Vagina (tissue), 2 donors: Measurements from ENCODE around the gene MAG. TPM values are rescaled to one million over a fixed set of nuclear protein-coding genes. Genes with fewer than 3 reads are reported as not detected.

ENCODE experiments used
- DNase-seq, 2 donors: peaks; one replicate each; pipeline ENCODE4 v3.0.0-alpha.2; 2017; ENCODE audit errors: extremely low spot score in 2 of 2
- H3K27ac ChIP-seq: fragments of 200-600 bp; sonication (generic); one replicate; pipeline ENCODE4 v1.5.1; 2019
- H3K27me3 ChIP-seq: fragments of 200-600 bp; sonication (generic); one replicate; pipeline ENCODE4 v1.5.1; 2019
- H3K36me3 ChIP-seq, 2 donors: fragments of 200-600 bp; sonication (generic); one replicate each; pipeline ENCODE4 v1.5.1; 2017 to 2019
- H3K4me1 ChIP-seq: fragments of 200-600 bp; sonication (generic); one replicate; pipeline ENCODE4 v1.5.1; 2019
- H3K4me3 ChIP-seq, 2 donors: fragments of 200-600 bp; sonication (generic); 1 replicate in 1 of 2; 2 replicates in 1 of 2; pipeline ENCODE4 v1.5.1; 2016 to 2019
- H3K9me3 ChIP-seq: fragments of 200-600 bp; sonication (generic); one replicate; pipeline ENCODE4 v1.5.1; 2019
- CTCF ChIP-seq, 3 experiments: fragments of 450-650 bp in 2 of 3; fragments of 200-600 bp in 1 of 3; sonication (generic) in 1 of 3; IDR thresholded peaks; one replicate each; pipeline ENCODE4 v1.5.1; 2017 to 2019; ENCODE audit warnings: antibody characterized with exemption in 3 of 3, mild to moderate bottlenecking in 2 of 3, moderate library complexity in 2 of 3
- POLR2A ChIP-seq, 2 donors: fragments of 450-650 bp; IDR thresholded peaks; one replicate each; pipeline ENCODE4 v1.6.1; 2017; ENCODE audit warnings: antibody characterized with exemption in 2 of 2, mild to moderate bottlenecking in 2 of 2, moderate library complexity in 2 of 2
- POLR2AphosphoS5 ChIP-seq, 2 donors: sonication (generic); formaldehyde crosslinking; IDR thresholded peaks; one replicate each; pipeline ENCODE4 v1.9.0; 2017; ENCODE audit warnings: antibody characterized with exemption in 2 of 2, mild to moderate bottlenecking in 2 of 2, low read depth in 1 of 2; ENCODE audit not compliant: insufficient read depth in 1 of 2
- intact Hi-C: fragments of 100-400 bp; cut with DNase I; formaldehyde crosslinking; loops from one replicate; pipeline ENCODE4 v1.15.1; 2023
- total RNA-seq: library from RNA; depleted of rRNA; stranded (reverse); fragments of >200 nt; gene quantifications from one replicate; pipeline ENCODE4 v1.2.3, GENCODE V29; 2016

Gene MAG
- total RNA-seq: not detected

- no peak for DNase-seq
- no peak for TF ChIP-seq CTCF (IDR thresholded peaks at IDR 0.05)
- TF ChIP-seq POLR2AphosphoS5 (IDR thresholded peaks at IDR 0.05; ENCODE audit: insufficient read depth in 1 of 2, low read depth in 1 of 2): no peak
- TF ChIP-seq POLR2A (IDR thresholded peaks at IDR 0.05): no peak
- Histone ChIP-seq H3K4me3 (no peak within 1 kb of the TSS), H3K9me3 (no peaks in the 10 kb centered on the region), H3K27ac (no peak within 1 kb of the TSS), H3K27me3 (no peaks in the 10 kb centered on the region), H3K36me3 (no peaks in the 10 kb centered on the region), H3K4me1 (no peaks in the 10 kb centered on the region)
- intact Hi-C loops: no loop called here
Measured at GRCh38 chr19:35291916-35292315, at the start of gene MAG. MAG (plus strand) TSS chr19:35292161; CDS start chr19:35295409, 3,248 bp downstream.

GRCh38 chr19:35246466-35247092 is 45.4 kb upstream of the MAG start:
- H3K4me1 ChIP-seq: peaks cover 31% of the 10 kb centered on the region
- no peak overlapping the region for H3K4me3 ChIP-seq
- TF ChIP-seq CTCF (IDR thresholded peaks at IDR 0.05) (no peak), POLR2A (IDR thresholded peaks at IDR 0.05) (no peak), POLR2AphosphoS5 (IDR thresholded peaks at IDR 0.05; ENCODE audit: insufficient read depth in 1 of 2, low read depth in 1 of 2) (no peak)
- no peaks in the 10 kb centered on the region for H3K36me3 ChIP-seq
- DNase-seq: peak in 1 of 2 donors; percentile 34
- intact Hi-C loops: no loop called here
- H3K27ac ChIP-seq: no peak overlapping the region
- no peaks in the 10 kb centered on the region for H3K9me3 ChIP-seq
- H3K27me3 ChIP-seq: no peaks in the 10 kb centered on the region

GRCh38 chr19:35247526-35248309 is 44.2 kb upstream of the MAG start:
- Histone ChIP-seq H3K36me3 (no peaks in the 10 kb centered on the region), H3K4me3 (peak overlapping the region; percentile 56 to 59), H3K9me3 (no peaks in the 10 kb centered on the region), H3K4me1 (peaks cover 31% of the 10 kb centered on the region), H3K27ac (peak overlapping the region; percentile 81), H3K27me3 (no peaks in the 10 kb centered on the region)
- TF ChIP-seq CTCF (IDR thresholded peaks at IDR 0.05) (peak in 1 of 3 experiments; percentile 4), POLR2A (IDR thresholded peaks at IDR 0.05) (no peak)
- intact Hi-C loops: no loop called here
- DNase-seq: peak; percentile 69 to 96

- Histone ChIP-seq H3K27me3 (no peaks in the 10 kb centered on the region), H3K36me3 (no peaks in the 10 kb centered on the region), H3K9me3 (no peaks in the 10 kb centered on the region), H3K27ac (peak within 1 kb of the TSS; percentile 81), H3K4me3 (peak within 1 kb of the TSS; percentile 56 to 59), H3K4me1 (peaks cover 31% of the 10 kb centered on the region)
- intact Hi-C loops: no loop called here
- peak in 1 of 2 donors; percentile 88 for DNase-seq
- TF ChIP-seq POLR2A (IDR thresholded peaks at IDR 0.05): no peak
- no peak for TF ChIP-seq CTCF (IDR thresholded peaks at IDR 0.05)
- peak; percentile 14 to 72 for TF ChIP-seq POLR2AphosphoS5 (IDR thresholded peaks at IDR 0.05; ENCODE audit: insufficient read depth in 1 of 2, low read depth in 1 of 2)
Measured at GRCh38 chr19:35248310-35249145, 43.4 kb upstream of the MAG start, which contains the start of gene LSR. LSR (plus strand) TSS chr19:35249002; CDS start chr19:35249023, 21 bp downstream.
